GM21360 (cell line): ENCODE results near the gene ERCC6L2.

Experiments used
- ATAC-seq: cut with Tn5 transposase; IDR thresholded peaks from one replicate; pipeline ENCODE4 v1.9.1; 2021; ENCODE audit warnings: mild to moderate bottlenecking, moderate library complexity; ENCODE audit not compliant: unreplicated experiment

The ERCC6L2 gene

GRCh38 chr9:95977371-95977770, 101.9 kb downstream of the ERCC6L2 start:
- no peak for ATAC-seq

DNA sequence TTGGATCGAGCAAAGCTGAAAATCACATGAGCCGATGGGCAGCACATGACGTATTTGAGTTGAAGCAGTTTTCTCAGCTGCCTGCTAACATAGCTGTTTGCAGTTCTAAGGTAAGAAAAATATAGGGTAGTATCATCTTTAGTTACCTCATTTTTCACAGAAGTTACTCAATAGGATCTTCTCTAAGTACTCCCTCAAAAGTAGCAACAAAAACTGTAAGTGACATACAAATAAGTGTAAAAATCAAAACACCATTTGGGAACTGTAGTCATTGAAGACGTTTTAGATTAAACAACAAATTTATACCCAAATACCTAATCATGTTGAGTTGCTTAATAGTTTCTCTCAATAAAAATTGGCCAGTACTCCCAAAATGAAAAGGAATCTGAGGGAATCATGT, 102.6 kb downstream of the ERCC6L2 start:
- ATAC-seq: no peak

DNA sequence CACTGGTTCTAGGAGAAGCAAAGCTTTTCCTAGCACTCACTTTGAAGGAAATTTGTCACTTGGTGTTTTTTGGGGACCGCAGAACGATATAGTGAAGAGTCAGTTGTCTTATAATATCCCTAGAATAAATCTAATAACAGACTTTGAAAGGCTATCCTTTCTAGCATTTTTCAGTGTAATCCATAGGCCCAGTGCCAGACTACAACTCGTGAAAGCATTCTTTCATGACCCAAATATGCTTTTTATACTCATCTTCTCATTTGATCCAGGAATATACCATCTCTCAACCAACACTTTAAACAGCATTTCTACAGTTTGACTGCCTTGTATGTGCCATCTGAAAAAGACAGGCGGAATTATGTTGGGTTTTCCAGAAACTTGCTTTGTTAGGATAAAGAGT, 104.0 kb downstream of the ERCC6L2 start:
- ATAC-seq: no peak

DNA sequence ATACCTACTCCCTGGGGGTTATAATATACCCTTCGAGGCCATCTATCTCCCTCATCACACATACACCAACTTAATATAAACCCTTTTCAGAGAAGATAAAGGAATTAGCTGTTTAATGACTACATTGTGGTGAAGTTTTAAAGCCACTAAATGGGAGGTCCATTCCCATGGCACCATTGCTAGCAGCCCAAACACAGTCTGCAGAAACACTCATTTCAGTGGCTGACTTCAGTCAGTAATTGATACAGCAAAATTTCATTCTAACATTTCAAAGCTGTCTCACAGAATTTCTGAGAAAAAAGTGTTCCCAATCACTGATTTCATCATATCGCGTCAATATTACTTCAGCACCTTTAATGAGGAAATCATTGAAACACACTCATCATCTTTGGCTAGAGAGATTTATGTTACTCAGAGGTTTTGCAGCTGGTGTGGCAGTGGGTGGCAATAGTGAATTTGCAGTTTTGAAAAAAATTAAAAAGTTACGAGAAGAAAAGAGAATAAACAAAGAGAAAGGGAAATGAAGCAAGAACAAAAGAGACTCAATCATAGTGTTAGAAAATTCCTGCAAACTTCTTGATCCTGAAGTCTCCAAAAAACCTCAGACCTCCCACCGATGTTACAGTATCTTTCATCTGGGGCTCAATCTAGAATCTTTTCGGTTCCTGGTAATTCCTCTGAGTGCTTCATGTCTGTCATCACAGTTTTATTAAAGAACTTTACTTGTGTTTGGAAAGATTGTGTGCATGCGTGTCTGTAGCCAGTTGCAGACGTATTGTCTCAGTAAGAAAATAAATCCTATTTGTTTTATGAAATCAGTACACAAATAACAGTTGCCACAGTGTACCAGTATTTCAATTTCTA, 105.0 kb downstream of the ERCC6L2 start:
- no peak for ATAC-seq

GRCh38 chr9:95981761-95982390, 106.4 kb downstream of the ERCC6L2 start:
- no peak for ATAC-seq

DNA sequence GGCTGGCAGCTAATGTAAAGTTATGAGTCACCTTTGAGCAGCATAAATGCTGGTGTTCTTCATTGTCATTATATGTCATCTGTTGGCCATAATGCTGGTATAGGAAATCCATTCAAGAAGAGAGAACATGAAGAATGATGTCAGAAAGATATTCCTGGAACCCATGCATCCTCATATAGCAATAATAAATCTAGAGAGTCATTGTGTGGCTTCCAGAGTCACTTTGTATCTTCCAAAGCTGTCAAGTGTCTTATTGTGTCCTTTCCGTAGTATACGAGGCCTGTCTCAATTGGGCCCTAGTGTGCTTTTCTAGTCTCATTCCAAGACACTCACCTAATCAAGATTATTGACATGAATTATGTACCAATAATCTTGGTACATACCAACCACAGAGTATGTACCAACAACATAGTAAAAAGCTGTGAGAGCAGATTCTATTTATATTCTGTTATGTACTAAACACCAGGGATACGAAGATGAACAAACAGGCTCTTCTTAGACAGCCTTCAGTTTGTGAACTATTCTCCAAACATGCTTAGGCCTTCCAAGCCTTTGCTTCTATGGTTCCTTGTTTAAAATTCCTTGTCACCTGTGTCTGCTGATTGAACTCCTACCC, 110.1 kb downstream of the ERCC6L2 start:
- ATAC-seq: no peak

DNA sequence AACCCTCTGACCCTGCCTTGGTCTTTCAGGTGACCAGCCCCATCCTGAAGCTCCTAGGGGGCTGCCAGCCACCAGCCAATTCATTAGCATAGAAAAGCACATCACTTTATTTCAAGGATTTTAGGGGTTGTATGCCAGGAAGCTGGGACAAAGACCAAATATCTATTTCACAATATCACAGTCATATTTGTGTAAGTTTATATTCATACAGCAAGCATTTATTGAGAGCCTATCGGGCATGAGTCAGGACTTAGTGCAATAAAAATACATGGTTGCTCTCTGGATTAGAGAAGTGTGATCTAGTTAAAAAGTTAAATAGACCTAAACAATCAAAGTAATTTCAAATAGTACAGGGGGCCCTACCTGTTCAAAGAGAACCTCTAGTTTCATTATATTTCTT, 113.8 kb downstream of the ERCC6L2 start:
- no peak for ATAC-seq

GRCh38 chr9:95991326-95991725, 115.8 kb downstream of the ERCC6L2 start:
- ATAC-seq: no peak

GRCh38 chr9:95992536-95992935, 117.0 kb downstream of the ERCC6L2 start:
- ATAC-seq: no peak

GRCh38 chr9:95993337-95993736, 117.8 kb downstream of the ERCC6L2 start:
- ATAC-seq: no peak

DNA sequence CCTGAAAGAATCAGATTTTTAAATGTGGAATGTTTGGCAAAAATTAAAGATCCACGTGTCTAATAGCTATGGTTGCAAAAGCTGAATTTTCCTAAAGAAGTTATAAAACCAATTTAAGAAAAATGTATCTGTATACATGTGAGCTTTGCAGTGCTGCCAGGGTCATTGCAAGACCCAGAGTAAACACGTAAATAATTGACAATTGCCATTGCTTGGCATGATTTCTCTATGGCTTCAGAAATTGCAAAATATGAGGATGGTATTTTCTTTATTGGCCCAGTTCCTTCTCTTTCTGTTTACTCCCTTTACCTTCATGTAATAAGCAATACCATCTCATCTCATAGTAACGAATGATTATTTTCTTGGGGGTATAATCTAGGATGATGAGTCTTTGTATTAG, 123.9 kb downstream of the ERCC6L2 start:
- ATAC-seq: no peak

DNA sequence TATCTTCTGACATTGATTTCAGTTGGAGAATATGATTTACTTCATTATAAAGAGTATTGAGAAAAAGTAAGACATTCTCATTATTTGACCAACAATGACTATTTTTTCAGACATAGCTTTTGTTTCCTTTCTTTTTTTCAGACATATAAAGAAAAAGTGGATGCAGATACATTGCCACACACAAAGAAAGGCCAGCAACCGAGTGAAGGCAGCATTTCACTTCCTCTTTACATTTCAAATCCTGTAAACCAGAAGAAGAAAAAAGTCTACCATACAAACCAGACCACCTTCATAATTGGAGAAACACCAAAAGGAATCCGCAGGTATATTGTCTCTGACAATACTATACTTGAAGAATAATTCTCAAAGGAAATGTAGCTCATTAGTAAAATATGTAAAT, 128.9 kb downstream of the ERCC6L2 start:
- ATAC-seq: no peak

- ATAC-seq: no peak
Measured at GRCh38 chr9:96006296-96006879, 130.9 kb downstream of the ERCC6L2 start.

DNA sequence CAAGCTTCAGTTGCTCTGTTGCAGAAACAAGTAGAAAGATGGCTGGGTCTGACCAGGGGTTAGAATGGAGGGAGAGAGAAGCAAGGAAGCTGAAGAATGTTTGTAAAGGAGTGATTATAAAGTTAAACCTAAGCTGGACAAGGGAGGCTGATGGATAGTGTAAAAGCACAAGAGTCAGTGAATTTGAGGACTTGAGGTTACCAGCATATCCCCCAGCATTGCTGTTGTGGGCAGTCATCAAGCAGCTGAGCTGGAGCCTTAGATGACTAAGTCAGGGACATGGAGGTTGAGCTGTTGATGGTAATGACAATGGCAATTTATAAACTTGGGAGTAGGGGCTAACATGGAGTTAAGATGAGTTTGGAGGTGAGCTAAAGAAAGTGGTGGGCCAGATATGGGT, 131.5 kb downstream of the ERCC6L2 start:
- ATAC-seq: no peak

DNA sequence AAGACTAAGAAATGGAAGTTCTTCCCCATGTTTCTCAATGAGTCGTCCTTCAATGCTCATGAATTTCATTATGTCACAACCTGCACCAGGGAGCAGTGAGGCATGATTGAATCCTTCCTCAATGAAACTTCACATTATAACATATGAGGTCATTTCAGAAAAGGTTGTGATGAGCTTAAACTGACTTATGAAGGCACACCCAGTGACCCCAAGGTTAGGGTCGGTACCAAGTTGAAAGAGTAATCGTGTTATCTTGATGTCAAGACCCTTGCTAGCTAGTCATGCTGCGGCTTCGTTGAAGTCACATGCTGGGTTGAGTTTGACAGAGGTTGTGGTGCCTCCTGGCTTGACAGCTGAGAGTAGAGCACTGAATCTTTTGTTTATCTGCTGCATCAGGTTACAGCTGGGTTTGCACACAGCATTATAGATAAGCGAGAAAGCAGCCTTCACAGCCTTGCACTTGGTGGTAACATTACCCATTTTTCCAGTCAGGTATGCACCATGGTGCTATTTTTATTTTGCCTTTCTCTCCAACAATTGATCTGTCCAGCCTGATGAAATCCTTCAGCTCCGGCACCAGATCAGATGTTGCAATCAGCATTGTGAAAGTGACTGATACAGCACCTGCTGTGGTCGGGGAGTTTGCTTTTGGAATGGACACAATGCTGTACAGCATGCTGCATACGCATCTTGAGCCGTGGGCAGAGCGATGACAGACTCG, 133.2 kb downstream of the ERCC6L2 start:
- no peak for ATAC-seq

DNA sequence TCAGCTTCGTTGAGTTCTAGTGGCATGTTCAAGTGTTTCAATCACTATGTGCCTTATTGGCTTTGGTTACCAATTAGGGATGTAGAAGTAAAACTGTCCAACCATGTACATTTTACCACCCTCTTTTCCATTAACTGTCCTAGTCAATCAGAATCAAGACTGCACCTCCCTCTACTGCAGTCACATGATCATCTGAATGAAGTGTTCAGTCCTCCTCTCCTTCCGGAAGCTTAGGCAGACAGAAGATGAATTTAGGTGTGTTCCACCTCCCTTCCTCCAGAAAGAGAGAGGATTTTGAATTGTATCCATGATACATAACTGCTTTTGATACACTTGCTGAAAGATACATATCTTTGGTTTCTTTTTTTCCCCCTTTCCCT, 133.7 kb downstream of the ERCC6L2 start:
- ATAC-seq: no peak

- ATAC-seq: no peak
Measured at GRCh38 chr9:96009690-96010472, 134.4 kb downstream of the ERCC6L2 start.

GRCh38 chr9:96014078-96014477, 138.6 kb downstream of the ERCC6L2 start:
- ATAC-seq: no peak

GRCh38 chr9:96015876-96016686, 140.6 kb downstream of the ERCC6L2 start:
- no peak for ATAC-seq
